HUES6 (cell line): ENCODE measurements around the gene ITPR1.

Experiments used
- H3K27ac ChIP-seq: 2 replicates; pipeline ENCODE4 v1.7.0; 2013; ENCODE audit warnings: low read depth, mild to moderate bottlenecking, low read length, inconsistent platforms
- H3K27me3 ChIP-seq: 2 replicates; pipeline ENCODE4 v1.6.1; 2013; ENCODE audit warnings: low read length; ENCODE audit not compliant: control insufficient read depth, insufficient read depth
- H3K36me3 ChIP-seq: 2 replicates; pipeline ENCODE4 v1.6.1; 2013; ENCODE audit warnings: low read length; ENCODE audit not compliant: control insufficient read depth, insufficient read depth
- H3K4me1 ChIP-seq: 2 replicates; pipeline ENCODE4 v1.6.1; 2013; ENCODE audit warnings: low read length; ENCODE audit not compliant: control insufficient read depth, insufficient read depth
- H3K4me3 ChIP-seq: 2 replicates; pipeline ENCODE4 v1.5.1; 2013; ENCODE audit warnings: low read depth, low read length
- H3K9ac ChIP-seq: one replicate; pipeline ENCODE4 v1.6.1; 2013; ENCODE audit warnings: mild to moderate bottlenecking, low read length
- H3K9me3 ChIP-seq: 2 replicates; pipeline ENCODE4 v1.6.1; 2013; ENCODE audit warnings: low read depth, low read length; ENCODE audit not compliant: control insufficient read depth, insufficient read depth

Gene ITPR1

DNA sequence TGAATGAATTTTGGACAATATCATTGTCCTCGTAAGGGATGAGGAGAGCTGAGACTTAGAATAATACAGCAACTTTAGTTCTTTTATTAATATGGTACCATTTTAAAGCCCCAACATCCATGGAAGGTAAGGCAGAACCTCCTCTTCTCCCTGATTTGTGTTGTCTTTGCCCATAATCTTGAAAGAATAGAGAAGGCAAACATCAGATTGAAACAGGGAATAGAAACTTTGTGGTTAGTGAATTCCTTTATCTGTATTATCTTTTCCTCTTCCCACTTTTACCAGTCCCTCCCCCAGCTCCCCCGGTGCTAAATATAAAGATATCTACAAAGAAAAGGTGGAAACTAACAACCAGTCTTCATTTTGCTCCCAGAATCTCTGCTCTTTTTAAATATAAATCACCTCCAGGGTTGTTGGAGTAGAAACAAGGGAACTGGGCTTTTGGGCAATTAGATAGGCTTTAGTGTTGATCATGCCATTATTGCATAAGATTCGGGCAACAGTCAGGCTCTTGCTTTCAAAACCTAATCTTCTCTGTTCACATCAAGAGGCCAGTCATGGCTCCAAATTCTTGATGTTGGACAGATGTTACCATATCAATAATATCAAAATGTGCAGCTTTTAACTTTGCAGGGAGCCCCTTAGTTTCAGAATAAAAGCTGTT, 32.5 kb downstream of the ITPR1 start:
- no peak overlapping the region for H3K4me3 ChIP-seq
- H3K27me3 ChIP-seq: no peaks in the 10 kb centered on the region
- H3K9ac ChIP-seq: no peak overlapping the region
- no peak overlapping the region for H3K27ac ChIP-seq
- no peaks in the 10 kb centered on the region for H3K36me3 ChIP-seq
- H3K9me3 ChIP-seq: no peaks in the 10 kb centered on the region
- H3K4me1 ChIP-seq: 0 out of 2 replicates have a peak, but pooled peaks cover 5% of the 10 kb centered on the region

- Histone ChIP-seq H3K27ac (no peak overlapping the region), H3K9me3 (no peaks in the 10 kb centered on the region), H3K27me3 (no peaks in the 10 kb centered on the region), H3K4me1 (peaks cover 20% of the 10 kb centered on the region), H3K36me3 (no peaks in the 10 kb centered on the region), H3K9ac (no peak overlapping the region), H3K4me3 (no peak overlapping the region)
Observed at GRCh38 chr3:4528320-4528719, 35.2 kb downstream of the ITPR1 start.

DNA sequence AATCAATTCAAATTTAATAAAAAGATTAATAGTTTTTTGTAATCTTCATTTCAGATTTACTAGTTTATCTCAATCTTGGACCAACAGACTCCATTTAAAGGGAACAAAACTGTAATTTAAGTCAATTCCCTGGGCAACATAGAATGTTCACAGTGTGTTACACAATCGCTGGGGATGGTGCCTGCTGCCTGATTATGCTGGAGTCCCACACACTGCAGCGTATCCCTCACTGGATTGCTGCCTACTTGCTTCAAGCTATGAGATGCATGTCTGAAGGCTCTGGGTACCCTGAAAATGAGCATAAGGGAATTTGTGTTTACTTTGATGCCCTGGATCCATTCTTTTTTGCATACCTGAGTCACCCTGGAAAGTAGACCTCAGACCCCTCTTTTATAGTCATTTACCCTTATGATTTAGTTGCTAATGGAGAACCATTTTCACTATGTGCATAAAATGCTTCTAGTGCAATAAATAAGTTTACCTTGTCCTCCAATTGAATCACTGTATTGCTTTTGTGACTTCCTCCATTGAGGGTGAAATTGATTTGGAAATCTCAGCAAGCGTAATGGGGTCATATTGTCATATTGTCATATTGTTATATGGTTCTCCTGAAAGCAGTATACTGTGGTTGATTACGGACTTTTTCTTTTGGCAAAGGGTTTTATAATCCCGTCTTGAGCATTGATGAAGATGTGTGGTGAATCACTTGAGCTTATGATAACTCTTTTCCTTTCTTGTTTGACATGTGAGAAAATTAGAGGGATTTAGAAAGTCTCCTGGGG, 35.9 kb downstream of the ITPR1 start:
- Histone ChIP-seq H3K4me3 (no peak overlapping the region), H3K27ac (no peak overlapping the region), H3K9me3 (no peaks in the 10 kb centered on the region), H3K9ac (no peak overlapping the region), H3K36me3 (no peaks in the 10 kb centered on the region), H3K27me3 (no peaks in the 10 kb centered on the region), H3K4me1 (peaks cover 27% of the 10 kb centered on the region)

DNA sequence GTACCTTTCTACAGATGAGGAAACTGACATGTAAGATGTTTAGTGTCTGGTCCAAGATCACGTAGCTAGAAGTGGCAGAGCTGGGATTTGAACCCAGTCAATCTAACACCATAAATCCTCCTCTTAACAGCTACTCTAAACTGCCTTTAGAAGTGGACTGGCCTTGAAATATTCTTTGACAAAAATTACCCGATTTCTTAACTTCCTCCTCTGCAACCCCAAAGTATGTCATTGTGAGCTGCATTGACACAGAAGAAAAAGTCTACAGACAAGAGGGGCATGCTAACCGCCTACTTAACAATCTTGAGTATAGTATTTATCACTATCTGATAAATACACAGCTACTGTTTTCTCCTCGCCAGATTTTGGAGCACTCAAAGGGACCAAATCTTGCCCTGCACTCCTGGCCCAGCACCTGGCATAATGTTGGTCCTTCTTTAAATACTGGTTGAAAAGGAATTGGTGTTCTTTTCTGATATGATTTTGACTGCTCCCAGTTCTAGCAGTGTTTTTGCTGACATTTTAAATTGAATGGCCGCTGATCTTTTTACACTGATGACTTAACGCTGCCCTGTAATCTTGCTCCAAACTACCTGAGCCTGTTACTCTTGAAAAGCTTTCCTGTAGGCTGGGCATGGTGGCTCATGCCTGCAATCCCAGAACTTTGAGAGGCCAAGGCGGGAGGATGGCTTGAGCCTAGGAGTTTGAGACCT, 36.9 kb downstream of the ITPR1 start:
- no peak overlapping the region for H3K9ac ChIP-seq
- no peaks in the 10 kb centered on the region for H3K36me3 ChIP-seq
- H3K27me3 ChIP-seq: no peaks in the 10 kb centered on the region
- no peak overlapping the region for H3K27ac ChIP-seq
- H3K9me3 ChIP-seq: no peaks in the 10 kb centered on the region
- H3K4me3 ChIP-seq: no peak overlapping the region
- peaks cover 30% of the 10 kb centered on the region for H3K4me1 ChIP-seq

DNA sequence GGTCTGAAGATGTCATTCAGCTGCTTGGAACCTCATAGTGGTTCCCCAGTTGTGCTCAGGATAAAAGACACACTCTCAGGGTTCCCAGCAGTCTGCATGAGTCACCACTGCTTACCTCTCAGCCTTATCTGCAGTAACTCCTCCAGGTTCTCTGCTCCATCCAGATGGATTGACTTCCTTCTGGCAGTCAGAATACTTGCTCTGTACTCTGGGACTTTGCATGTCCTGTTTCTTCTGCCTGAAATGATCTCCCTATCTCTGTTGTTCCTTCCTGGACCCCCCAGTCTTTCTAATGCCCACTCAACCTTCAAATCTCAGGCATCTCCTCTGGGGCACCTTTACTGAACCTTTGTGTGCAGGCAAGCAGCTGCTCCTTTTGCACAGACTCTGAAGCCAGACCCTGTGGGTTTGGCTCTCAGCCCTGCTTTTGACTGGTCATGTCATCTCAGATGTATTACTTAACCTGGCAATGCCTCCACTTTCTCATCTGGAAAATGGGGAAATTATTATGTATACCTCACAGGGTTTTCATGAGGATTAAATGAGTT, 38.4 kb downstream of the ITPR1 start:
- Histone ChIP-seq H3K9me3 (no peaks in the 10 kb centered on the region), H3K36me3 (no peaks in the 10 kb centered on the region), H3K27me3 (no peaks in the 10 kb centered on the region), H3K27ac (no peak overlapping the region), H3K4me3 (no peak overlapping the region), H3K9ac (no peak overlapping the region), H3K4me1 (peaks cover 30% of the 10 kb centered on the region)

- no peaks in the 10 kb centered on the region for H3K36me3 ChIP-seq
- H3K9ac ChIP-seq: no peak overlapping the region
- peaks cover 30% of the 10 kb centered on the region for H3K4me1 ChIP-seq
- peaks cover 4% of the 10 kb centered on the region for H3K9me3 ChIP-seq
- no peak overlapping the region for H3K4me3 ChIP-seq
- no peaks in the 10 kb centered on the region for H3K27me3 ChIP-seq
- no peak overlapping the region for H3K27ac ChIP-seq
Observed at GRCh38 chr3:4532535-4533112, 39.5 kb downstream of the ITPR1 start.

DNA sequence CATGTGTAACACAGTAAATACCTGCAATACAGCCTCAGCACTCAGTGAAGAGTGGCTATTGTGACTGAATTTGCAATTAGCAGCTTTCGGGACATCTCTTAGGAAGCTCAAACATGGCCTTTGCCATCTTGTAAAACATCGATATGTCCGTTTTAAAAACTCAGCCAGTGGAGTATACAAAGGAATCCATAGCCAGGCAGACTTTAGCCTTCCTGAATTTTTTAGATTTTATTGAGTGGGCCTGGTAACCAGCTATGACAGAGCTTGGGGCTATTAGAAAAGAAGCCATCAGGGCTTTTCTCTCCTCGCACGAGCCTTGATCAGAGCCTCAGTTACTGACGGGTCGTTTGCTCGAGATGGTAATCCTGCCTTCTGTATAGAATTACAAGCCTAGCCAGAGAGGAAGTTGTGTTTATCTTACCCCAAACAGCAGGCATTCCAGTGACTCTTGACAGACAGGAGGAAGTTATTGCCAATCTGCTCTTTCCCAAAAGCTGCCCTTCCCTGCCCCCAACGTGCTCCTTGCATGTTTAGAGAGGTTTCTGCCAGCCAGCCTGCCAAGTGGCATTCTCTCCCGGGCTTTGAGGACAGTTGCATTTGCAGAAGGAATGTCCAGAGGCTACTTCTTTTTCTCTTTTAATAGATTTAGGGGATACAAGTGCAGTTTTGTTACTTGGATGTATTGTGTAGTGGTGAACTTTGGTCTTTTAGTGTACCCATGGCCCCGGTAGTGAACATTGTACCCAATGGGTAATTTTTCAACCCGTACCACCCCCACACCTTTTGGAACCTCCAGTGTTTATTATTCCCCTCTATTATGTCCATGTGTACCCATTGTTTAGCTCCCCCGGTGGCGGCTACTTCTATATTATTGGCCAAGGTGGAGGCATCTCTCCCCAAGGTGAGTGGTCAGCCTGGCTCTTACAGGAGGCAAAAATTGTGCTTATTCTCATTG, 40.6 kb downstream of the ITPR1 start:
- H3K27ac ChIP-seq: no peak overlapping the region

DNA sequence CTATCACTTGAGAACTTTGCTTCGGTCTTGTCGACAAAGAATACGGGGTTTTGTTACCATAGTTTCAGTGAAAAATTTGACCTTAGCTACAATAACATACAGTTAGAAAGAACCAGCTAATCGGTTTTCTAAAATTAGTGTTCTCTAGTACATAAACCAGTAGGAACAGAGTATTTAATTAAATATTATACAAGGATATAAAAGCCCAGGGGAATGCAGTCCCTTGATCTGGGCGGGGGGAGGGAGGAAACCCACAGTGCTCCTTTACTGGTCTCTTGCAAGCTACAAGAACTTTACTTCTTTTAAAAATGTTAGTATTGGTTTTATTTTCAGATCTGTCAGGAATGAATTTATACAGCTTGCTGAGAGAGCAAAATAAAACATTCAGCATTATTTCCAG, 41.8 kb downstream of the ITPR1 start:
- Histone ChIP-seq H3K27me3 (no peaks in the 10 kb centered on the region), H3K4me1 (peaks cover 25% of the 10 kb centered on the region), H3K9me3 (peaks cover 5% of the 10 kb centered on the region), H3K4me3 (no peak overlapping the region), H3K27ac (no peak overlapping the region), H3K9ac (no peak overlapping the region), H3K36me3 (no peaks in the 10 kb centered on the region)

More for the DNA sequence above, 40.6 kb downstream of the ITPR1 start:
- H3K36me3 ChIP-seq: no peaks in the 10 kb centered on the region
- H3K9me3 ChIP-seq: peaks cover 5% of the 10 kb centered on the region
- peaks cover 29% of the 10 kb centered on the region for H3K4me1 ChIP-seq
- no peak overlapping the region for H3K9ac ChIP-seq
- no peaks in the 10 kb centered on the region for H3K27me3 ChIP-seq
- H3K4me3 ChIP-seq: no peak overlapping the region

DNA sequence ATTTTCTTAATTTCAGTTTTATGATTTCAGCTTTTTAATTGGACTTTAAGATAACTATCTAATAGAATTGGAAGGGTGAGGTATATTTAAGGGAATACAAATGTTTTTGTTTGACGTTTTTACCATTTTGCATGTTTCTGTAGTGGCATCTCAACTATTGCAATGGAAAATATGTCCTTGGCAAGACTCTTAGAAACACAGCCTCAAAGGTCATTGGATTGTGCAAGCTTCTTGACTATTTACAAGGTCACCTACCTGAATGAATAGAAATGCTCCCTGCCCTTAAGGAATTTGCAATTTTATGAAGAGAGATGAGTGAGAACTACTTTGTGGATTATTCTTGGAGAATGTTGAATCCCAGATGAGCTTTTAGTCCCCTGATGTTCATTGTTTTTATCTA, 43.1 kb downstream of the ITPR1 start:
- Histone ChIP-seq H3K27me3 (no peaks in the 10 kb centered on the region), H3K27ac (no peak overlapping the region), H3K4me1 (peaks cover 25% of the 10 kb centered on the region), H3K9me3 (peaks cover 5% of the 10 kb centered on the region), H3K4me3 (no peak overlapping the region), H3K36me3 (no peaks in the 10 kb centered on the region), H3K9ac (no peak overlapping the region)

DNA sequence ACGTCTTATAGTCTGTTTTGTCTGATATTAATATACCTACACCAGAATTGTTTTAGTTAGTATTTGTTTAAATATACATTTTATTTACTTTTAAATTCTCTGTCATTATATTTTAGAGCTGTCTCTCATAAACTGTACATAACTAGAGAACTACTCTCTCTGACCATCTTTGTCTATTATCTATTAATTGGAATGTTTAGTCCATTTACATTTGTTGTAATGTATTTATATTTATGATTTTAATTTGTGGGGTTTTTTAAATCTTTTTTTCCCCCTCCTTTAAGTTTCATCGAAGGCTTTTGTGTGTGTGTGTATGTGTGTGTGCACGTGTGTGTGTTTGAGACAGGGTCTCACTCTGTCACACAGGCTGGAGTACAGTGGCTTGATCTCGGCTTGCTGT, 47.1 kb downstream of the ITPR1 start:
- H3K4me3 ChIP-seq: no peak overlapping the region
- no peak overlapping the region for H3K27ac ChIP-seq
- H3K36me3 ChIP-seq: no peaks in the 10 kb centered on the region
- no peak overlapping the region for H3K9ac ChIP-seq
- H3K4me1 ChIP-seq: no peaks in the 10 kb centered on the region
- H3K9me3 ChIP-seq: peaks cover 5% of the 10 kb centered on the region
- H3K27me3 ChIP-seq: no peaks in the 10 kb centered on the region
